GM12801 (cell line): ENCODE measurements around the gene TACSTD2.

ENCODE experiments used
- CTCF ChIP-seq: IDR thresholded peaks from one replicate; pipeline ENCODE4 v1.5.1; 2011; ENCODE audit warnings: control low read depth; ENCODE audit not compliant: insufficient read length; ENCODE audit errors: extremely low read depth

TACSTD2 gene

GRCh38 chr1:58577654-58578030 is 590 bp upstream of the TACSTD2 start:
- no peak for TF ChIP-seq CTCF

- no peak for TF ChIP-seq CTCF
These were observed 726 bp downstream of the TACSTD2 start for GRCh38 chr1:58576325-58576726.

- TF ChIP-seq CTCF: no peak
These were observed 1.3 kb downstream of the TACSTD2 start for GRCh38 chr1:58575551-58576324.

- TF ChIP-seq CTCF: no peak
These were observed 2.2 kb downstream of the TACSTD2 start for GRCh38 chr1:58574816-58575215.

- no peak for TF ChIP-seq CTCF
These were observed 3.1 kb downstream of the TACSTD2 start for GRCh38 chr1:58573705-58574591.

DNA sequence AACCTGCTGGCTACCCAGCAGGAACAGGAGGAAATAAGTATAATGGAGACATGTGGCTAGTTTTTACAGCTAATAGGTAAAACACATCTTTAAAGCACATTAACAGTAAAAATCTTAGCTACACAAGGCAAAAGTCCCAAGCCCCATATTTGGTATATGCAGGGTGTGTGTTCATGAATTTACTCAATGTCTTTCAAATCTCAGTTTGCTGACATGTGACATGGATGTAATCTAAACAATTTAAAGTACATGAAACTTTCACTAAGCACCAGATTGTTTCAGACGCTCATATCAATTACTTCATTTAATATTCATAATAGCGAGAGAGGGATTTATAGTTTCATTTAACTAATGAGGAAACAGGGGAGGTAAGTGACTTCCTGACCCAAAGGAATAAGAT is 3.9 kb downstream of the TACSTD2 start:
- no peak for TF ChIP-seq CTCF

DNA sequence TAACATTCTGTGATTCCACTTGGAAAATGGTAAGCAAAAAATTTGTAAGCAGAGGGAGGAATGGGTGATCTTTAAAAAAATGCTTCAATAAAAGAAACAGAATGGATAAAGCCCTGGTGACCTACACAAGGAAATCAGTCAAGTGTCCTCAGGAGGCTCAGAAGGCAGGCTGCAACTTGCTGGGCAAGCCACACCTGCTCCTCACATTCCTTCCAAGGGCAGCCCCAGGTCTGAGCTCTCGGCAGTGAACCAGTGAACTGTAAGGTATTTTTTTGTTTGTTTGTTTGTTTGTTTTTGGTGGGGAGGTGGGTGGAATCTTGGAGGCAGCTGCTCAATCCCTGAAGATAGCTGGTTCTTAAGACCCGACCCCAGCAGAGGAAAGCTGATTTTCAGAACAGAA is 4.4 kb downstream of the TACSTD2 start:
- TF ChIP-seq CTCF: no peak
